K562 (cell line): Measurements from ENCODE around the gene SHH.

Source experiments
- CBFA2T2 ChIP-seq: fragments of 450-650 bp; conservative IDR thresholded peaks from 2 replicates; pipeline ENCODE4 v1.6.1; 2017; ENCODE audit warnings: mild to moderate bottlenecking
- CHD2 ChIP-seq: IDR thresholded peaks from 2 replicates; pipeline ENCODE4 v1.6.1; 2011; ENCODE audit warnings: low read depth, low read length
- CTCF ChIP-seq, 3 experiments: IDR thresholded peaks in 2 of 3; conservative IDR thresholded peaks in 1 of 3; 2 replicates each; pipeline ENCODE4 v1.5.1; 2011 to 2012; ENCODE audit warnings: low read length in 3 of 3, mild to moderate bottlenecking in 3 of 3, control low read depth in 2 of 3, improper control_type of control experiment in 1 of 3, inconsistent platforms in 1 of 3, low read depth in 1 of 3, mixed read lengths in 1 of 3, moderate library complexity in 1 of 3; ENCODE audit not compliant: insufficient read depth in 2 of 3
- POLR2A ChIP-seq: fragments of 450-650 bp; conservative IDR thresholded peaks from 2 replicates; pipeline ENCODE4 v1.6.1; 2016
- POLR2AphosphoS5 ChIP-seq: IDR thresholded peaks from 2 replicates; pipeline ENCODE4 v1.6.1; 2011; ENCODE audit warnings: mild to moderate bottlenecking, low read depth, low read length, moderate library complexity; ENCODE audit not compliant: control insufficient read depth, insufficient read depth
- RERE ChIP-seq: sonication (generic); formaldehyde crosslinking; IDR thresholded peaks from 2 replicates; pipeline ENCODE4 v1.8.0; 2023; ENCODE audit warnings: missing genetic modification reagents, mild to moderate bottlenecking, borderline replicate concordance
- ZBTB2 ChIP-seq: fragments of 450-650 bp; IDR thresholded peaks from 2 replicates; pipeline ENCODE4 v1.6.1; 2016; ENCODE audit warnings: antibody characterized with exemption

GRCh38 chr7:155753446-155753965 is 58.8 kb downstream of the SHH start:
- TF ChIP-seq POLR2AphosphoS5 (no peak), ZBTB2 (no peak), RERE (CRISPR knock-in tag) (no peak), CBFA2T2 (no peak), CTCF (IDR thresholded peaks at IDR 0.05 in 2 of 3, conservative IDR thresholded peaks at IDR 0.05 in 1 of 3; ENCODE audit: insufficient read depth in 2 of 3, low read depth in 1 of 3, low read length in 3 of 3) (no peak), CHD2 (no peak), POLR2A (no peak)
